Measurements from ENCODE around the gene DCXR. TPM values are rescaled to one million over a fixed set of nuclear protein-coding genes. Genes with fewer than 3 reads are reported as not detected.
A peak's percentile ranks its signal among the peaks of the same experiment; 100 is the strongest.

DCXR gene
- 80.0 TPM for total RNA-seq

- intact Hi-C loops (cut with DNase I), result loop anchor here (10.0 kb wide), 1 partner anchor 48 kb away; no protein-coding TSS in a partner anchor
- peak; percentile 97 for ATAC-seq
- DNase-seq (ENCODE audit: low spot score), result peak; percentile 97
Observed at GRCh38 chr17:82037092-82037888, at the start of gene DCXR. DCXR (minus strand) TSS chr17:82037697; CDS start chr17:82037682, 15 bp downstream.

GRCh38 chr17:82085931-82086764 is 48.7 kb upstream of the DCXR start:
- intact Hi-C loops (cut with DNase I), result loop anchor here (10.0 kb wide), 1 partner anchor 51 kb away; the partner anchor contains the start of genes DCXR and RAC3
- DNase-seq (ENCODE audit: low spot score) (no peak), ATAC-seq (no peak)

GRCh38 chr17:82085031-82085861 is 47.7 kb upstream of the DCXR start:
- intact Hi-C loops (cut with DNase I), result loop anchor here (10.0 kb wide), 1 partner anchor 50 kb away; the partner anchor contains the start of genes DCXR and RAC3
- DNase-seq (ENCODE audit: low spot score) (no peak), ATAC-seq (no peak)

- intact Hi-C loops (cut with DNase I), result loop anchor here (10.0 kb wide), 1 partner anchor 50 kb away; the partner anchor contains the start of genes DCXR and RAC3
- DNase-seq (ENCODE audit: low spot score) (no peak), ATAC-seq (no peak)
Observed at GRCh38 chr17:82084373-82085030, 47.0 kb upstream of the DCXR start.

- DNase-seq (ENCODE audit: low spot score) (no peak), ATAC-seq (no peak)
- intact Hi-C loops (cut with DNase I), result loop anchor here (10.0 kb wide), 1 partner anchor 49 kb away; the partner anchor contains the start of genes DCXR and RAC3
Observed at GRCh38 chr17:82083533-82084359, 46.2 kb upstream of the DCXR start.

- no peak for ATAC-seq
- intact Hi-C loops (cut with DNase I), result loop anchor here (10.0 kb wide), 1 partner anchor 48 kb away; the partner anchor contains the start of genes DCXR and RAC3
- no peak for DNase-seq (ENCODE audit: low spot score)
Observed at GRCh38 chr17:82083009-82083408, 45.5 kb upstream of the DCXR start.

- no peak for ATAC-seq
- intact Hi-C loops (cut with DNase I), result loop anchor here (10.0 kb wide), 1 partner anchor 48 kb away; the partner anchor contains the start of genes DCXR and RAC3
Observed at GRCh38 chr17:82082456-82082855, 45.0 kb upstream of the DCXR start.

GRCh38 chr17:82081966-82082365 is 44.5 kb upstream of the DCXR start:
- no peak for DNase-seq (ENCODE audit: low spot score)
- ATAC-seq, result no peak
- intact Hi-C loops (cut with DNase I), result loop anchor here (10.0 kb wide), 1 partner anchor 47 kb away; the partner anchor contains the start of genes DCXR and RAC3

More at GRCh38 chr17:82082456-82082855, 45.0 kb upstream of the DCXR start:
- DNase-seq (ENCODE audit: low spot score), result no peak

- no peak for ATAC-seq
- DNase-seq (ENCODE audit: low spot score), result no peak
- intact Hi-C loops (cut with DNase I), result loop anchor here (10.0 kb wide), 1 partner anchor 47 kb away; the partner anchor contains the start of genes DCXR and RAC3
Observed at GRCh38 chr17:82081546-82081945, 44.0 kb upstream of the DCXR start.

- no peak for DNase-seq (ENCODE audit: low spot score)
- intact Hi-C loops (cut with DNase I), result loop anchor here (10.0 kb wide), 1 partner anchor 46 kb away; the partner anchor contains the start of genes DCXR and RAC3
- ATAC-seq, result no peak
Observed at GRCh38 chr17:82080789-82081464, 43.4 kb upstream of the DCXR start.

- intact Hi-C loops (cut with DNase I), result loop anchor here (10.0 kb wide), 1 partner anchor 45 kb away; the partner anchor contains the start of genes DCXR and RAC3
- ATAC-seq (no peak), DNase-seq (ENCODE audit: low spot score) (no peak)
Observed at GRCh38 chr17:82080048-82080788, 42.7 kb upstream of the DCXR start.

GRCh38 chr17:82079001-82079677 is 41.6 kb upstream of the DCXR start:
- intact Hi-C loops (cut with DNase I), result no loop called here
- DNase-seq (ENCODE audit: low spot score), result no peak
- ATAC-seq, result no peak

GRCh38 chr17:82078433-82078832 is 40.9 kb upstream of the DCXR start:
- ATAC-seq (no peak), DNase-seq (ENCODE audit: low spot score) (no peak)
- intact Hi-C loops (cut with DNase I), result loop anchor here (1.0 kb wide), 1 partner anchor 47 kb away; no protein-coding TSS in a partner anchor

GRCh38 chr17:82077617-82078358 is 40.3 kb upstream of the DCXR start:
- DNase-seq (ENCODE audit: low spot score) (no peak), ATAC-seq (peak; percentile 82)
- intact Hi-C loops (cut with DNase I), result loop anchor here (1.0 kb wide), 1 partner anchor 48 kb away; no protein-coding TSS in a partner anchor

Measured in sciatic nerve (tissue), 2 donors.